Smooth muscle cell (in vitro differentiated cells): ENCODE results near the gene ACER2. TPM values are rescaled to one million over a fixed set of nuclear protein-coding genes. Genes with fewer than 3 reads are reported as not detected.

ENCODE experiments used
- DNase-seq: peaks from one replicate; lab custom pipeline; 2025; ENCODE audit not compliant: unreplicated experiment; lab: John Stamatoyannopoulos, UW
- H2AFZ ChIP-seq: fragments of 200-600 bp; sonication (generic); 2 replicates; pipeline ENCODE4 v1.6.0; 2016; ENCODE audit warnings: antibody characterized with exemption, low read depth, mild to moderate bottlenecking
- H3F3A ChIP-seq: fragments of 200-600 bp; sonication (generic); 2 replicates; pipeline ENCODE4 v1.6.0; 2017; ENCODE audit warnings: antibody characterized with exemption, low read depth
- H3K27ac ChIP-seq: fragments of 200-600 bp; sonication (generic); 2 replicates; pipeline ENCODE4 v1.5.1; 2016; ENCODE audit warnings: low read depth, mild to moderate bottlenecking
- H3K27me3 ChIP-seq: fragments of 200-600 bp; sonication (generic); 2 replicates; pipeline ENCODE4 v1.6.1; 2016; ENCODE audit warnings: low read depth, mild to moderate bottlenecking
- H3K36me3 ChIP-seq: fragments of 200-600 bp; sonication (generic); 2 replicates; pipeline ENCODE4 v1.5.1; 2016; ENCODE audit warnings: low read depth
- H3K4me1 ChIP-seq: fragments of 200-600 bp; sonication (generic); 2 replicates; pipeline ENCODE4 v1.5.1; 2016; ENCODE audit warnings: low read depth
- H3K4me2 ChIP-seq: fragments of 200-600 bp; sonication (generic); 2 replicates; pipeline ENCODE4 v1.6.0; 2016; ENCODE audit warnings: mild to moderate bottlenecking
- H3K4me3 ChIP-seq: fragments of 200-600 bp; sonication (generic); 2 replicates; pipeline ENCODE4 v1.5.1; 2016; ENCODE audit warnings: mild to moderate bottlenecking
- H3K79me2 ChIP-seq: fragments of 200-600 bp; sonication (generic); 2 replicates; pipeline ENCODE4 v1.6.0; 2016; ENCODE audit warnings: low read depth, mild to moderate bottlenecking
- H3K9ac ChIP-seq: fragments of 200-600 bp; sonication (generic); 2 replicates; pipeline ENCODE4 v1.6.0; 2016; ENCODE audit warnings: low read depth
- H3K9me3 ChIP-seq: fragments of 200-600 bp; sonication (generic); replicated peaks from 2 replicates; pipeline ENCODE4 v1.5.1; 2016; ENCODE audit warnings: low read depth
- H4K20me1 ChIP-seq: fragments of 200-600 bp; sonication (generic); 2 replicates; pipeline ENCODE4 v1.6.0; 2016; ENCODE audit warnings: low read depth
- CTCF ChIP-seq: fragments of 200-600 bp; sonication (generic); IDR thresholded peaks from 2 replicates; pipeline ENCODE4 v1.5.1; 2017; ENCODE audit warnings: borderline replicate concordance, mild to moderate bottlenecking, antibody characterized with exemption; ENCODE audit not compliant: insufficient read depth, poor library complexity, severe bottlenecking
- WGBS: methylation state at CpG from one replicate; pipeline ENCODE4 v1.1.7; 2016; ENCODE audit warnings: low lambda C conversion rate; 5-methylcytosine and 5-hydroxymethylcytosine counted together
- polyA plus RNA-seq: library from polyadenylated mRNA; unstranded; fragments of >200 nt; fragmentation: Nextera tagmentation; extraction: Ambion mirVana; gene quantifications from 2 replicates; pipeline ENCODE4 v1.2.1, GENCODE V29; 2016
- total RNA-seq: library from RNA; depleted of rRNA; stranded (reverse); fragments of >200 nt; gene quantifications from 2 replicates; pipeline ENCODE4 v1.2.3, GENCODE V29; 2014

ACER2 gene
- total and polyA plus RNA-seq, 2 experiments from 2014 or later = 0.49 to 4.2 TPM

- Histone ChIP-seq H3K9me3 (no peaks in the 10 kb centered on the region), H3K4me2 (no peak overlapping the region), H3K36me3 (peaks cover 9% of the 10 kb centered on the region), H3K79me2 (peaks cover 16% of the 10 kb centered on the region), H4K20me1 (peaks cover 34% of the 10 kb centered on the region), H3K27me3 (no peaks in the 10 kb centered on the region), H3K9ac (no peak overlapping the region), H2AFZ (no peak overlapping the region), H3K4me3 (no peak overlapping the region), H3K27ac (peak overlapping the region; percentile 89), H3K4me1 (peaks cover 22% of the 10 kb centered on the region), H3F3A (peaks cover 55% of the 10 kb centered on the region)
- no peak for TF ChIP-seq CTCF
- no peak for DNase-seq
These were observed 35.3 kb upstream of the ACER2 start for GRCh38 chr9:19373527-19373926.

- Histone ChIP-seq H2AFZ (no peak overlapping the region), H3K36me3 (peaks cover 9% of the 10 kb centered on the region), H3K9ac (no peak overlapping the region), H3K79me2 (peaks cover 30% of the 10 kb centered on the region), H3K4me3 (no peak overlapping the region), H3K4me2 (no peak overlapping the region), H4K20me1 (peaks cover 45% of the 10 kb centered on the region), H3K27ac (peak overlapping the region; percentile 89), H3K4me1 (peaks cover 28% of the 10 kb centered on the region), H3K9me3 (no peaks in the 10 kb centered on the region), H3K27me3 (no peaks in the 10 kb centered on the region), H3F3A (peaks cover 60% of the 10 kb centered on the region)
- no peak for TF ChIP-seq CTCF
- DNase-seq = no peak
These were observed 33.3 kb upstream of the ACER2 start for GRCh38 chr9:19375538-19375937.

GRCh38 chr9:19376931-19377330, 31.9 kb upstream of the ACER2 start:
- Histone ChIP-seq H3K27ac (peak overlapping the region; percentile 89), H3K4me2 (peak overlapping the region; percentile 96), H3K27me3 (no peaks in the 10 kb centered on the region), H4K20me1 (peaks cover 45% of the 10 kb centered on the region), H3K4me1 (peaks cover 28% of the 10 kb centered on the region), H3K36me3 (peaks cover 9% of the 10 kb centered on the region), H3K4me3 (no peak overlapping the region), H3F3A (peaks cover 52% of the 10 kb centered on the region), H2AFZ (no peak overlapping the region), H3K9ac (peak overlapping the region; percentile 94), H3K9me3 (no peaks in the 10 kb centered on the region), H3K79me2 (peaks cover 30% of the 10 kb centered on the region)
- no peak for DNase-seq
- no peak for TF ChIP-seq CTCF
- WGBS = 88% methylated on average over 2 of the region's 2 CpGs

- H3K4me1 ChIP-seq = peaks cover 28% of the 10 kb centered on the region
- DNase-seq = no peak
- H3K27me3 ChIP-seq = no peaks in the 10 kb centered on the region
- peak overlapping the region; percentile 89 for H3K27ac ChIP-seq
- no peak overlapping the region for H2AFZ ChIP-seq
- H3K36me3 ChIP-seq = peaks cover 9% of the 10 kb centered on the region
- H3K4me3 ChIP-seq = peak overlapping the region; percentile 87
- peak overlapping the region; percentile 94 for H3K9ac ChIP-seq
- no peak for TF ChIP-seq CTCF
- peaks cover 50% of the 10 kb centered on the region for H3F3A ChIP-seq
- peak overlapping the region; percentile 96 for H3K4me2 ChIP-seq
- H3K9me3 ChIP-seq = no peaks in the 10 kb centered on the region
- peaks cover 45% of the 10 kb centered on the region for H4K20me1 ChIP-seq
- 77% methylated on average over 4 of the region's 4 CpGs for WGBS
- peaks cover 30% of the 10 kb centered on the region for H3K79me2 ChIP-seq
These were observed 30.6 kb upstream of the ACER2 start for GRCh38 chr9:19378164-19378563.
